H1 (cell line): ENCODE measurements around the gene IL6ST. TPM values are rescaled to one million over a fixed set of nuclear protein-coding genes. Genes with fewer than 3 reads are reported as not detected.

Experiments
- CTCF ChIA-PET: fragments of 300-600 bp; sonication (Branson Sonifier 250); formaldehyde crosslinking; loops from one replicate; lab custom pipeline; 2021; ENCODE audit not compliant: partially characterized antibody; lab: Charles Lee
- POLR2A ChIA-PET: fragments of 300-600 bp; sonication (Branson Sonifier 250); formaldehyde crosslinking; loops from one replicate; lab custom pipeline; 2021; ENCODE audit warnings: inconsistent platforms; ENCODE audit not compliant: partially characterized antibody; lab: Charles Lee
- DNase-seq, 2 experiments: peaks; one replicate each; pipeline versions ENCODE4 v3.0.0 to v3.0.0-alpha.2; 2010 to 2022; ENCODE audit warnings: low spot score in 2 of 2, low read depth in 1 of 2, mixed read lengths in 1 of 2
- FAIRE-seq: peaks from 2 replicates; lab custom pipeline; 2011; peaks lifted over from hg19 to GRCh38; lab: Jason Lieb, UNC
- H2AFZ ChIP-seq: 2 replicates; pipeline ENCODE4 v1.8.1; 2012; ENCODE audit warnings: low read length, inconsistent platforms
- H2AK5ac ChIP-seq: 2 replicates; pipeline ENCODE4 v1.6.1; 2013; ENCODE audit warnings: low read depth, low read length
- H2BK120ac ChIP-seq: replicated peaks from 2 replicates; pipeline ENCODE3; 2013; ENCODE audit warnings: low read depth, low read length, inconsistent platforms
- H2BK12ac ChIP-seq: 2 replicates; pipeline ENCODE4 v1.6.1; 2013; ENCODE audit warnings: low read depth, low read length
- H2BK15ac ChIP-seq: 2 replicates; pipeline ENCODE4 v1.6.1; 2013; ENCODE audit warnings: low read length
- H2BK20ac ChIP-seq: 2 replicates; pipeline ENCODE4 v1.6.1; 2013; ENCODE audit warnings: low read length
- H2BK5ac ChIP-seq: 2 replicates; pipeline ENCODE4 v1.6.1; 2013; ENCODE audit warnings: low read depth, low read length
- H3K14ac ChIP-seq: 2 replicates; pipeline ENCODE4 v1.6.1; 2013; ENCODE audit warnings: inconsistent platforms; ENCODE audit not compliant: insufficient read length
- H3K18ac ChIP-seq: 2 replicates; pipeline ENCODE4 v1.6.1; 2013; ENCODE audit warnings: low read length; ENCODE audit errors: extremely low read depth
- H3K23ac ChIP-seq: 2 replicates; pipeline ENCODE4 v1.6.1; 2013; ENCODE audit warnings: inconsistent platforms; ENCODE audit not compliant: insufficient read length
- H3K23me2 ChIP-seq: 2 replicates; pipeline ENCODE4 v1.6.1; 2013; ENCODE audit warnings: low read depth, low read length
- H3K27ac ChIP-seq: 2 replicates; pipeline ENCODE4 v1.6.1; 2011; ENCODE audit warnings: low read depth, low read length, inconsistent platforms
- H3K27me3 ChIP-seq, 4 experiments: replicated peaks in 1 of 4; 1 replicate in 1 of 4; 2 replicates in 3 of 4; pipeline versions ENCODE4 v1.6.1 to v1.8.1; 2011 to 2013; ENCODE audit warnings: low read length in 3 of 4, mild to moderate bottlenecking in 3 of 4, inconsistent platforms in 2 of 4, mixed read lengths in 2 of 4, moderate library complexity in 1 of 4; ENCODE audit not compliant: control insufficient read depth in 3 of 4, insufficient read depth in 3 of 4; ENCODE audit errors: extremely low read depth in 1 of 4
- H3K36me3 ChIP-seq, 4 experiments: 2 replicates each; pipeline versions ENCODE4 v1.6.1 to v1.8.1; 2011 to 2013; ENCODE audit warnings: mild to moderate bottlenecking in 4 of 4, low read length in 3 of 4, moderate library complexity in 2 of 4, control low read depth in 1 of 4, inconsistent platforms in 1 of 4; ENCODE audit not compliant: insufficient read depth in 4 of 4, control insufficient read depth in 2 of 4
- H3K4ac ChIP-seq: replicated peaks from 2 replicates; pipeline ENCODE3; 2013; ENCODE audit warnings: low read length, low read depth, mixed read lengths, inconsistent platforms; ENCODE audit not compliant: insufficient read length
- H3K4me1 ChIP-seq, 4 experiments: replicated peaks in 1 of 4; 1 replicate in 1 of 4; 2 replicates in 3 of 4; pipeline versions ENCODE4 v1.6.1 to v1.8.1; 2011 to 2013; ENCODE audit warnings: low read length in 3 of 4, inconsistent platforms in 2 of 4, mixed read lengths in 1 of 4; ENCODE audit not compliant: insufficient read depth in 4 of 4, control insufficient read depth in 3 of 4
- H3K4me2 ChIP-seq, 2 experiments: 2 replicates each; pipeline versions ENCODE4 v1.6.1 to v1.8.1; 2011 to 2013; ENCODE audit warnings: low read depth in 2 of 2, low read length in 2 of 2, control low read depth in 1 of 2, inconsistent platforms in 1 of 2, mild to moderate bottlenecking in 1 of 2; ENCODE audit not compliant: insufficient read depth in 1 of 2
- H3K4me3 ChIP-seq, 4 experiments: fragments of 200-600, 300-600 bp in 1 of 4; sonication (generic), shearing (Covaris generic), sonication (Bioruptor Twin) in 1 of 4; 2 replicates each; pipeline versions ENCODE4 v1.5.1 to v1.8.1; 2011 to 2016; ENCODE audit warnings: low read length in 4 of 4, low read depth in 3 of 4, control low read depth in 2 of 4, inconsistent platforms in 2 of 4, mild to moderate bottlenecking in 2 of 4, mixed read lengths in 1 of 4, moderate library complexity in 1 of 4; ENCODE audit not compliant: insufficient read depth in 2 of 4; ENCODE audit errors: extremely low read depth in 1 of 4
- H3K56ac ChIP-seq: replicated peaks from 2 replicates; pipeline ENCODE3; 2013; ENCODE audit warnings: low read depth, mild to moderate bottlenecking, mixed read lengths, low read length, inconsistent platforms; ENCODE audit not compliant: insufficient read length
- H3K79me1 ChIP-seq: 2 replicates; pipeline ENCODE4 v1.6.1; 2013; ENCODE audit warnings: low read depth, low read length, control low read depth
- H3K79me2 ChIP-seq, 2 experiments: 2 replicates each; pipeline versions ENCODE4 v1.6.1 to v1.8.1; 2012 to 2013; ENCODE audit warnings: low read length in 2 of 2, mild to moderate bottlenecking in 2 of 2, inconsistent platforms in 1 of 2; ENCODE audit not compliant: insufficient read depth in 2 of 2, control insufficient read depth in 1 of 2
- H3K9ac ChIP-seq, 4 experiments: replicated peaks in 1 of 4; 1 replicate in 1 of 4; 2 replicates in 3 of 4; pipeline versions ENCODE4 v1.6.1 to v1.8.1; 2011 to 2013; ENCODE audit warnings: low read depth in 3 of 4, low read length in 3 of 4, control low read depth in 2 of 4, mild to moderate bottlenecking in 2 of 4, moderate library complexity in 2 of 4, inconsistent platforms in 1 of 4; ENCODE audit errors: extremely low read depth in 1 of 4
- H3K9me3 ChIP-seq, 2 experiments: 2 replicates each; pipeline versions ENCODE4 v1.6.1 to v1.8.1; 2012 to 2013; ENCODE audit warnings: mild to moderate bottlenecking in 2 of 2, moderate library complexity in 2 of 2, control low read depth in 1 of 2, inconsistent platforms in 1 of 2, low read depth in 1 of 2, low read length in 1 of 2, mixed read lengths in 1 of 2; ENCODE audit not compliant: insufficient read depth in 2 of 2
- H4K20me1 ChIP-seq, 2 experiments: replicated peaks in 1 of 2; 2 replicates each; pipeline versions ENCODE3 to v1.8.1; 2011 to 2013; ENCODE audit warnings: inconsistent platforms in 2 of 2, low read length in 2 of 2, mild to moderate bottlenecking in 1 of 2; ENCODE audit not compliant: insufficient read depth in 2 of 2, control insufficient read depth in 1 of 2
- H4K5ac ChIP-seq: 2 replicates; pipeline ENCODE4 v1.6.1; 2013; ENCODE audit warnings: low read length, low read depth, mixed read lengths, inconsistent platforms; ENCODE audit not compliant: insufficient read length
- H4K8ac ChIP-seq: 2 replicates; pipeline ENCODE4 v1.8.0; 2013; ENCODE audit warnings: mild to moderate bottlenecking, moderate library complexity, low read length, inconsistent platforms; ENCODE audit not compliant: insufficient read depth; ENCODE audit errors: extremely low read depth
- H4K91ac ChIP-seq: replicated peaks from 2 replicates; pipeline ENCODE3; 2013; ENCODE audit warnings: low read length, mixed read lengths, inconsistent platforms; ENCODE audit not compliant: insufficient read length
- CBX8 ChIP-seq: fragments of 300-800, 300-1000 bp; sonication (generic); IDR thresholded peaks from 2 replicates; pipeline ENCODE4 v1.7.1; 2016; ENCODE audit warnings: low read depth, low read length, borderline replicate concordance
- CTBP2 ChIP-seq: IDR thresholded peaks from 2 replicates; pipeline ENCODE4 v1.7.0; 2011; ENCODE audit warnings: borderline replicate concordance, mild to moderate bottlenecking, moderate library complexity, mixed read lengths, low read length; ENCODE audit not compliant: insufficient read depth, insufficient read length
- JUND ChIP-seq: IDR thresholded peaks from 2 replicates; pipeline ENCODE4 v1.6.1; 2011; ENCODE audit warnings: mild to moderate bottlenecking, improper control_type of control experiment, low read length
- POU5F1 ChIP-seq: IDR thresholded peaks from 2 replicates; pipeline ENCODE4 v1.6.1; 2011; ENCODE audit warnings: low read depth, mild to moderate bottlenecking, low read length, moderate library complexity
- RXRA ChIP-seq: IDR thresholded peaks from 2 replicates; pipeline ENCODE4 v1.6.1; 2011; ENCODE audit warnings: low read depth, mild to moderate bottlenecking, low read length, moderate library complexity; ENCODE audit not compliant: insufficient read depth
- SIRT6 ChIP-seq: IDR thresholded peaks from one replicate; pipeline ENCODE4 v1.7.1; 2012; ENCODE audit warnings: low read length, inconsistent platforms
- polyA plus RNA-seq, 7 experiments: library from polyadenylated mRNA; depleted of rRNA in 3 of 7; stranded (reverse) in 5 of 7; unstranded in 2 of 7; fragments of >200 nt in 5 of 7; fragments of 200-250 nt in 2 of 7; gene quantifications; 1 replicate in 5 of 7; 2 replicates in 1 of 7; 4 replicates in 1 of 7; pipeline versions ENCODE4 v1.2.1 to v1.2.3, GENCODE V29; 2011 to 2013; ENCODE audit warnings: missing spikeins in 2 of 7, mixed read lengths in 2 of 7
- total RNA-seq: library from RNA; stranded (reverse); fragmentation: NEBNext Ultra II Directional; extraction: Animal tissue kit (Norgen Biotek cat#: 25700); gene quantifications from 2 replicates; pipeline ENCODE4 v1.2.1, GENCODE V29; 2021

The IL6ST gene
- total and polyA plus RNA-seq, 2 of the 8 experiments (the other 6 are each of a cell fraction or from before 2014, with no cell fraction given): 1.4 to 11.1 TPM

DNA sequence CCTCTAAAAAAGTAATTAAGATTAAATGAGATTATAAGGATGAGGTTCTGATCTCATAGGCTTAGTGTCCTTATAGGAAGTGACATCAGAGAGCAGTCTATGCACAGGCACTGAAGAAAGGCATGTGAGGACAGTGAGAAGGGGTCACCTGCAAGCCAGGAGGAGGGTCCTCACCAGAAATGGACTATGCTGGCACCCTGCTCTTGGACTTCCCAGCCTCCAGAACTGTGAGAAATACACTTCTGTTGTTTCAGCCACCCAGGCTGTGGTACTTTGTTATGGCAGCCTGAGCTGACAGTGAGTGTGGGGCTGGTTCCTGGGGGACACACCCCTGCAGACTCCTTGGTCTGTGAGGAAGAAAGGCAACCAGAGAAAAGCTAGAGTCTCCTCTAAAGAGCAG is 34.7 kb upstream of the IL6ST start:
- Histone ChIP-seq H3K23ac (no peak overlapping the region), H3K56ac (no peak overlapping the region), H3K9me3 (no peaks in the 10 kb centered on the region), H3K4me3 (no peak overlapping the region), H3K9ac (no peak overlapping the region), H3K4me1 (no peaks in the 10 kb centered on the region), H2AK5ac (no peak overlapping the region), H3K23me2 (no peaks in the 10 kb centered on the region), H4K20me1 (no peaks in the 10 kb centered on the region), H3K27me3 (no peaks in the 10 kb centered on the region), H3K27ac (no peak overlapping the region), H3K14ac (no peak overlapping the region), H3K4ac (no peak overlapping the region), H3K36me3 (no peaks in the 10 kb centered on the region), H2BK5ac (no peak overlapping the region), H3K79me1 (no peaks in the 10 kb centered on the region), H3K79me2 (no peaks in the 10 kb centered on the region), H4K8ac (no peak overlapping the region), H2AFZ (no peak overlapping the region), H4K5ac (no peak overlapping the region), H4K91ac (no peak overlapping the region), H3K4me2 (no peak overlapping the region), H3K18ac (no peak overlapping the region), H2BK20ac (no peak overlapping the region), H2BK15ac (no peak overlapping the region), H2BK12ac (no peak overlapping the region), H2BK120ac (no peak overlapping the region)
- CTCF ChIA-PET: no interaction called here
- DNase-seq: no peak
- POLR2A ChIA-PET: no interaction called here
- FAIRE-seq: no peak
- TF ChIP-seq SIRT6: no peak
- no peak for TF ChIP-seq CBX8
- TF ChIP-seq RXRA: no peak
- TF ChIP-seq POU5F1: no peak
- TF ChIP-seq CTBP2: no peak
- TF ChIP-seq JUND: no peak
